ENCODE measurements around the gene KIAA1217. TPM values are rescaled to one million over a fixed set of nuclear protein-coding genes. Genes with fewer than 3 reads are reported as not detected.

Gene KIAA1217
- total and polyA plus RNA-seq, 2 of the 4 experiments (the other 2 are of a cell fraction), result 3.4 to 4.4 TPM

GRCh38 chr10:24249829-24250415, 41.0 kb downstream of the KIAA1217 start:
- ChIA-PET POLR2A (ENCODE audit: unreplicated experiment) (no interaction called here), CTCF (no interaction called here)
- Histone ChIP-seq H4K91ac (ENCODE audit: insufficient read depth, low read depth, low read length) (no peak overlapping the region), H4K8ac (ENCODE audit: low read depth in 2 of 2, low read length in 2 of 2) (no peak overlapping the region), H3K79me1 (ENCODE audit: low read depth in 1 of 2, low read length in 2 of 2) (no peaks in the 10 kb centered on the region), H3K4me2 (ENCODE audit: low read depth, low read length) (no peak overlapping the region), H3K4me1 (ENCODE audit: control insufficient read depth, insufficient read depth, low read length) (no peaks in the 10 kb centered on the region), H3K56ac (ENCODE audit: extremely low read depth, insufficient read depth, low read length) (no peak overlapping the region), H2AFZ (replicated peaks; ENCODE audit: low read length, poor library complexity) (no peak overlapping the region), H3K9ac (ENCODE audit: low read depth, low read length) (no peak overlapping the region), H3K9me1 (ENCODE audit: insufficient read depth, low read length) (no peaks in the 10 kb centered on the region), H2AK5ac (ENCODE audit: low read depth, low read length) (no peak overlapping the region), H3K23ac (ENCODE audit: low read depth, low read length) (no peak overlapping the region), H3K36me3 (ENCODE audit: control insufficient read depth, insufficient read depth, low read length) (no peaks in the 10 kb centered on the region), H3K4me3 (ENCODE audit: insufficient read depth, low read depth, low read length) (no peak overlapping the region), H2BK120ac (ENCODE audit: low read depth, low read length) (no peak overlapping the region), H2BK15ac (ENCODE audit: low read depth, low read length) (no peak overlapping the region), H3K18ac (ENCODE audit: low read depth, low read length) (no peak overlapping the region), H2BK20ac (ENCODE audit: low read depth, low read length) (no peak overlapping the region), H4K20me1 (ENCODE audit: insufficient read depth, low read length) (no peaks in the 10 kb centered on the region), H4K5ac (ENCODE audit: low read depth, low read length) (no peak overlapping the region), H3K27ac (ENCODE audit: insufficient read depth, low read length) (no peak overlapping the region), H3K9me3 (ENCODE audit: control insufficient read depth, insufficient read depth, low read length) (no peaks in the 10 kb centered on the region), H3K14ac (replicated peaks; ENCODE audit: low read depth, low read length) (no peak overlapping the region), H3K27me3 (ENCODE audit: control insufficient read depth, insufficient read depth, low read length) (no peaks in the 10 kb centered on the region), H3K4ac (ENCODE audit: low read depth, low read length) (no peak overlapping the region), H2AK9ac (replicated peaks; ENCODE audit: low read depth, low read length, poor library complexity) (no peak overlapping the region), H2BK5ac (ENCODE audit: low read depth, low read length, poor library complexity, severe bottlenecking) (no peak overlapping the region)
- dilution Hi-C loops (cut with HindIII; ENCODE audit: low sequenced_read_pairs, unreplicated experiment) (no loop called here), intact Hi-C loops (cut with micrococcal nuclease) (no loop called here), in situ Hi-C loops (cut with MboI; ENCODE audit: low sequenced_read_pairs) (no loop called here)
- no peak for TF ChIP-seq SMC3 (IDR thresholded peaks at IDR 0.05; ENCODE audit: low read depth, low read length)
- TF ChIP-seq ELK1 (IDR thresholded peaks at IDR 0.05; ENCODE audit: borderline replicate concordance, low read depth, low read length), result no peak
- TF ChIP-seq POLR2A (IDR thresholded peaks at IDR 0.05; ENCODE audit: low read depth, low read length), result no peak
- TF ChIP-seq RFX5 (IDR thresholded peaks at IDR 0.05; ENCODE audit: low read depth, low read length), result no peak
- no peak for TF ChIP-seq MAFK (IDR thresholded peaks at IDR 0.05; ENCODE audit: low read depth, low read length)
- TF ChIP-seq MXI1 (IDR thresholded peaks at IDR 0.05; ENCODE audit: borderline replicate concordance, low read depth, low read length), result no peak
- TF ChIP-seq RAD21 (IDR thresholded peaks at IDR 0.05; ENCODE audit: low read length), result no peak
- no peak for DNase-seq
- WGBS, 2 experiments (ENCODE audit: extremely low coverage in 2 of 2, insufficient read length in 1 of 2), result no CpG with 5 or more reads among the region's 9 CpGs
- BruUV-seq (replicated peaks), result no TSS peak
- no peak for ATAC-seq (ENCODE audit: low read depth)
